ENCODE data around the gene ROGDI. TPM values are rescaled to one million over a fixed set of nuclear protein-coding genes. Genes with fewer than 3 reads are reported as not detected.

ROGDI gene
- total and polyA plus RNA-seq, 2 donors (not counting 3 experiments of a cell fraction or from before 2014, with no cell fraction given): 12.0 to 36.9 TPM

GRCh38 chr16:4850211-4850610 is 47.8 kb upstream of the ROGDI start:
- dilution Hi-C loops (cut with MboI; ENCODE audit: extremely low pct_ligation_motif_present, low sequenced_read_pairs): no loop called here
- no TSS peak for BruUV-seq (replicated peaks)
- Histone ChIP-seq H3K79me2 (ENCODE audit: control insufficient read depth, insufficient read depth, low read length) (peaks cover 88% of the 10 kb centered on the region), H3K27ac (ENCODE audit: insufficient read depth, low read depth, low read length) (no peak overlapping the region), H3K36me3 (ENCODE audit: control insufficient read depth in 2 of 2, extremely low read depth in 1 of 2, insufficient read depth in 2 of 2, low read length in 2 of 2) (peaks cover 0 to 14% of the 10 kb centered on the region in 2 experiments), H3K9me3 (replicated peaks; ENCODE audit: control insufficient read depth, insufficient read depth, low read length) (no peaks in the 10 kb centered on the region), H3K9me1 (replicated peaks; ENCODE audit: control insufficient read depth, extremely low read depth, insufficient read depth, low read length) (no peaks in the 10 kb centered on the region), H2AFZ (ENCODE audit: low read depth, low read length) (no peak overlapping the region), H3K4me1 (ENCODE audit: control insufficient read depth, extremely low read depth, insufficient read depth, low read length) (peaks cover 51% of the 10 kb centered on the region), H3K4me3 (replicated peaks in 1 of 3; ENCODE audit: insufficient read depth in 1 of 3, low read depth in 1 of 3, low read length in 3 of 3) (peak overlapping the region in 1 of 3 experiments; percentile 86), H3K9ac (replicated peaks; ENCODE audit: extremely low read depth, insufficient read depth, low read length) (no peak overlapping the region), H4K20me1 (replicated peaks; ENCODE audit: control insufficient read depth, extremely low read depth, insufficient read depth, low read length) (peaks cover 4% of the 10 kb centered on the region), H3K27me3 (ENCODE audit: control insufficient read depth in 2 of 2, insufficient read depth in 2 of 2, low read length in 2 of 2) (no peaks in the 10 kb centered on the region), H3K4me2 (ENCODE audit: insufficient read depth, low read length) (peak overlapping the region; percentile 80)
- peak; percentile 60 for FAIRE-seq
- ChIA-PET POLR2A (no interaction called here), CTCF (interaction anchor here (0.6 to 2.4 kb wide), 2 partner anchors 10 to 105 kb away, joined by 4 to 7 read pairs; no protein-coding TSS in a partner anchor)
- no peak for TF ChIP-seq POLR2AphosphoS5 (IDR thresholded peaks at IDR 0.05; ENCODE audit: insufficient read depth, low read depth, low read length)
- no peak for TF ChIP-seq FOS (IDR thresholded peaks at IDR 0.05; ENCODE audit: borderline replicate concordance, insufficient read depth, low read length)
- TF ChIP-seq, protein P1, sequence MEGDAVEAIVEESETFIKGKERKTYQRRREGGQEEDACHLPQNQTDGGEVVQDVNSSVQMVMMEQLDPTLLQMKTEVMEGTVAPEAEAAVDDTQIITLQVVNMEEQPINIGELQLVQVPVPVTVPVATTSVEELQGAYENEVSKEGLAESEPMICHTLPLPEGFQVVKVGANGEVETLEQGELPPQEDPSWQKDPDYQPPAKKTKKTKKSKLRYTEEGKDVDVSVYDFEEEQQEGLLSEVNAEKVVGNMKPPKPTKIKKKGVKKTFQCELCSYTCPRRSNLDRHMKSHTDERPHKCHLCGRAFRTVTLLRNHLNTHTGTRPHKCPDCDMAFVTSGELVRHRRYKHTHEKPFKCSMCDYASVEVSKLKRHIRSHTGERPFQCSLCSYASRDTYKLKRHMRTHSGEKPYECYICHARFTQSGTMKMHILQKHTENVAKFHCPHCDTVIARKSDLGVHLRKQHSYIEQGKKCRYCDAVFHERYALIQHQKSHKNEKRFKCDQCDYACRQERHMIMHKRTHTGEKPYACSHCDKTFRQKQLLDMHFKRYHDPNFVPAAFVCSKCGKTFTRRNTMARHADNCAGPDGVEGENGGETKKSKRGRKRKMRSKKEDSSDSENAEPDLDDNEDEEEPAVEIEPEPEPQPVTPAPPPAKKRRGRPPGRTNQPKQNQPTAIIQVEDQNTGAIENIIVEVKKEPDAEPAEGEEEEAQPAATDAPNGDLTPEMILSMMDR (IDR thresholded peaks at IDR 0.05; ENCODE audit: extremely low read depth in 1 of 2, insufficient read depth in 1 of 2, low read depth in 1 of 2, low read length in 2 of 2): no peak
- TF ChIP-seq MAX (IDR thresholded peaks at IDR 0.05; ENCODE audit: insufficient read depth, insufficient read length): no peak
- no peak for TF ChIP-seq MYC (IDR thresholded peaks at IDR 0.05; ENCODE audit: low read depth, low read length)
- TF ChIP-seq JUN (IDR thresholded peaks at IDR 0.05; ENCODE audit: borderline replicate concordance, insufficient read depth, insufficient read length, low read depth): no peak
- TF ChIP-seq POLR2A (IDR thresholded peaks at IDR 0.05; ENCODE audit: low read depth, low read length): no peak
- peak; percentile 23 for DNase-seq (ENCODE audit: low read depth, low spot score)
- intact Hi-C loops (cut with micrococcal nuclease): no loop called here
